Rectal smooth muscle tissue (tissue), 1 donor: Measurements from ENCODE around the gene MYO1D.

Experiments used
- H3K27ac ChIP-seq: one replicate; pipeline ENCODE4 v1.7.0; 2013; ENCODE audit warnings: low read depth, low read length, inconsistent platforms
- H3K27me3 ChIP-seq: one replicate; pipeline ENCODE4 v1.7.0; 2013; ENCODE audit warnings: low read length; ENCODE audit not compliant: control insufficient read depth, insufficient read depth
- H3K36me3 ChIP-seq: one replicate; pipeline ENCODE4 v1.7.0; 2013; ENCODE audit warnings: low read length; ENCODE audit not compliant: control insufficient read depth, insufficient read depth
- H3K4me1 ChIP-seq: one replicate; pipeline ENCODE4 v1.7.0; 2013; ENCODE audit warnings: low read length; ENCODE audit not compliant: control insufficient read depth, insufficient read depth
- H3K4me3 ChIP-seq: one replicate; pipeline ENCODE4 v1.7.0; 2013; ENCODE audit warnings: low read length
- H3K9ac ChIP-seq: one replicate; pipeline ENCODE4 v1.7.0; 2013; ENCODE audit warnings: low read length

MYO1D gene

DNA sequence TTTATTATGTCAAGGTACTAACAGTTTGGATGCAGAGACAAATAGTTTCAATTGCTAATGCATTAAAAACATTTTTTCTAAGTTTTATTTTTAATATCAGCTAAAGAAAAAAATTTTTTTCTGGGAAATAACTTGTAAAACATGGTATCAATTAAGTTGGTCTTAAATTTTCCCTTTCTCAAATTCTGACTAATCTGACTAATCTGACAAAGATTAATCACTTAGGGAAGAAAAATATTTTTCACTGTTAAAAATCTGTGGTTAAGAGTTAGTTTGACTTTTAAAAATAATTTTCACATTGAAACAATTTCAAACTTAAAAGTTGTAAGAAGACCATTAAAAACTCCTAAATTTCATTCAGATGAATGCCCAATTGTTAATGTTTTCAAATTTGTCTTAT, 74.6 kb downstream of the MYO1D start:
- Histone ChIP-seq H3K4me3 (no peak overlapping the region), H3K36me3 (no peaks in the 10 kb centered on the region), H3K27me3 (no peaks in the 10 kb centered on the region), H3K27ac (no peak overlapping the region), H3K4me1 (no peaks in the 10 kb centered on the region), H3K9ac (no peak overlapping the region)

DNA sequence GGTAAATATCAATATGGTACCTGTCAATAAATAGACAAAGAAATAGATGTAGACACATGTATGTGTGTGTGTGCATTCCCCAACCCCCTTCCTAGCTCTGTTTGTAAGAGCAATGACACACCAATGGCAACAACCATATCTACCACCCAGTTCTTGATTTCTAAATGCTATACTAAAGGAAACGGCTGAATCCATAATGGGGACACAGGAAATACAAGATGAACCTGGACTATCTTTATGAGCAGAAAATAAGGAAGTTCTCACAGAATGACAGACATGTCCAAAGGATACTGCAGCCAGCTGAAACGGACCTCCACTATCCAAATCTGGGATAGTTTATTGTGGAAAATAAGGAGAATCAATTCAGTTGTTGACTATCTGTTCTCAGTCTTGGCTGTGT, 75.3 kb downstream of the MYO1D start:
- H3K4me1 ChIP-seq: no peaks in the 10 kb centered on the region
- H3K27me3 ChIP-seq: no peaks in the 10 kb centered on the region

DNA sequence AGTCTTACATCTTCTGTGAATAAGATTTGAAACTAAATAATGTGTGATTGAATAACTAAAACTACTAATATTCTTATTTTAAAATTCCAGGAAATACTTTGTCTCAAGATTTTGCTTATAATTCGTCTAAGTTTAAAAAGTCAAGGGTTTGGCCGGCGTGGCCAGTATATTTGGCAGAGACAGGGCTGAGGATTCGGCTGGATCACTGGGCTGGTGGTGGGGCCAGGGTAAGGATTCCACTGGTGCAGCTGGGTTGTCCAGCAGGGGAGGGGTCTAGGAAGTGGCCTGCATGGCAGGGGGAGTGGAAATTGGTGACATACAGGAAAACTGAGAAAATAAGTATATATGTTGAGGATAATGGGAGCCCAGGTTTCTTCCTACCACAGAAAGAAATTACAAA, 75.7 kb downstream of the MYO1D start:
- Histone ChIP-seq H3K4me3 (no peak overlapping the region), H3K4me1 (no peaks in the 10 kb centered on the region), H3K9ac (no peak overlapping the region)

More for the DNA sequence above, 75.3 kb downstream of the MYO1D start:
- H3K9ac ChIP-seq: no peak overlapping the region
- H3K4me3 ChIP-seq: no peak overlapping the region
- no peaks in the 10 kb centered on the region for H3K36me3 ChIP-seq
- no peak overlapping the region for H3K27ac ChIP-seq

DNA sequence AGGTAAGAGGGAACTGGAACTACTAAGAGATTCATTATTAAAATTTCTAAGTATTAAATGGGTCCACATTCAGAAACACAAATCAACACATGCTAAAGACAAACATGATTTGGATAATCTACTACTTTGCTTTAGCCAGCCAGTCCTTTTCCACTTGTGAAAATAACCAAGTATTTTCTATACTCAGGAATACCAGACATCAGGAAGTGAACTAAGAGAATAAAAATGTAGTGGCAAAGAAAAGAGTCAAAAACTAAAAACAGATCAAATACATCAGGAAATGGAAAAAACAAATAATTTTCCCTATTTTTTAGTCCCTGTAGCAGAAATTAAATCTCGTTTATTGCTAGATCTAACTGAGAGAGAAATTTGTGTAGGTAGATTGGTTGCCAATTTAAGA, 78.0 kb downstream of the MYO1D start:
- Histone ChIP-seq H3K4me1 (no peaks in the 10 kb centered on the region), H3K27me3 (no peaks in the 10 kb centered on the region), H3K27ac (no peak overlapping the region), H3K9ac (no peak overlapping the region), H3K4me3 (no peak overlapping the region), H3K36me3 (no peaks in the 10 kb centered on the region)

More for the DNA sequence above, 75.7 kb downstream of the MYO1D start:
- Histone ChIP-seq H3K27me3 (no peaks in the 10 kb centered on the region), H3K36me3 (no peaks in the 10 kb centered on the region), H3K27ac (no peak overlapping the region)

DNA sequence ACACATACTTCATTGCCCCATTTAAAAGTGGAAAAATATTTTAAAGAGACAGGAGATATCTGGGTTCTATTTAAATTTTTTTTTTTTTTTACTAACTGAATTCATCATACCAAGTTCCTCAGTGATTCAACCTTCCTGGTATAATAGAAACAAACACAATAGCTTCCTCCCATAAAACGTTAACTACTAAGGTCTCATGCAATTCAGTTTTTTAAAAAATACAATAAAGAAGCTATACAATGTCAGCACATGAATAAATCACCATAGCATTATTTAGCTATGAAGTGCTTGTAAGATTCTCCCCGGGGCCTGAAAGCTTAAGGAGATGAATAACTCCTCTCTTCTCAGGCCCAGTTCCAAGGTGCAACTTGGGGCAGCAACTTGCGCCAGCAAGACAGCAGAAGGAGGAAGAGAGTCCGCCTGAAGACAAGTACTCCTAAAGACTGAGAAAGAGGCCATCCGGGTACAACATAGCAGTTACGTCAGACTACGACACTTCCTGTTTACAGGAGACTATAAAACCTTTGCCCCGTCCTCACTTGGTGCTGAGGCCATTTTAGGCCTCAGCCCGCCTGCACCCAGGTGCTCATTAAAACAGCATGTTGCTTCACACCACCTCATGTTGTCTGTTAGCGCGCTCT, 81.5 kb downstream of the MYO1D start:
- Histone ChIP-seq H3K4me1 (no peaks in the 10 kb centered on the region), H3K27me3 (no peaks in the 10 kb centered on the region), H3K4me3 (no peak overlapping the region), H3K27ac (no peak overlapping the region), H3K9ac (no peak overlapping the region), H3K36me3 (no peaks in the 10 kb centered on the region)

DNA sequence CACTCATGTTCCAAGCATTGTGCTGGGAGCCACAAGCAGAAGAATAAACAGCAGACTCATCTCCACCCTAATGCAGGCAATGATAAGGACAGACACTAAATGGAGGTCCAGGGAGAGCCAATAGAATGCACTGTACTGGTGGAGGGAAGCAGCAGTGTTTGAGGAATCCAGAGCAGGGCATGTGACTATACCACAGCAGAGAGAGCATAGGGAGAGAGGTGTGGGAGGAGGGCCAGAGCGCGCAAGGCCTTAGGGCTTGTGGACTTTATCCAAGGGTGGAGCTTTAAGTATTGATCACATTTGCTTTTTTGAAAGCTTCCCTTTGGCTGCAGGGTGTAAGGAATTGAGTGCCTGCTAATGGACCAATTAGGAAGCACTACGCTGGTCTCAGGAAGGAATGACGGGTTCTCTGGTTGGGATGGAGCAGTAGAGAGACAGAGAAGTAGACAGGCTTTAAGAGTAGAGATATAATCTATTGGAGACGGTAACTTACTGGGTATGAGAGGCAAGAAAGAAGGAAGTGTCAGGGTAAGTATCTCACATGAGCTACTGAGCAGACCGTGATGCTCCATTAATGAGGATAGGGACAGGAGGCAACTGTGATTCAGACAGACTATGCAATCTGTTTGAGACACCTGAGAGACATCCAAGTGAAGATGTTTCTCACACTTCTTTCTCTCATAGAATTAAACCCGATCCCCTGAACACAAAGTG, 82.2 kb downstream of the MYO1D start:
- Histone ChIP-seq H3K36me3 (no peaks in the 10 kb centered on the region), H3K9ac (no peak overlapping the region), H3K4me3 (no peak overlapping the region), H3K27me3 (no peaks in the 10 kb centered on the region), H3K4me1 (no peaks in the 10 kb centered on the region), H3K27ac (no peak overlapping the region)

DNA sequence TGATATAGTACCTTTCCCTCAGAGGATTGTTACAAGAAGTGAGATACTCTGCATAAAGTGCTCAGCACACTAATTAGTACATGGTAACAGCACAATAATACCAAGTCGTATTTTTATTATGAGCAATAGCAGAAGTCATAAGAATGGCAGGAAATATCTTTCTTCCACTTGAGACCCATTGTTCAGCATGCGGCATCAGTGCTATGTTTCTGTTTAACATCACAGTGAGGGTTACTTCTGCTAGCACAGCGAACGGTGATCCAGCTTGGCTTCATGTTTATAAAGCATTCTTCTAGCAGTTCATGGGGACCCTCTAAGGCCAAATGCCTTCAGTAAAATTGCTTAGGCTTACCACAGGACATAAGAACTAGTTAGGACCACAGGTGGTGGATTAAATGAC, 83.1 kb downstream of the MYO1D start:
- H3K4me1 ChIP-seq: no peaks in the 10 kb centered on the region
- no peak overlapping the region for H3K9ac ChIP-seq
- H3K27ac ChIP-seq: no peak overlapping the region
- H3K27me3 ChIP-seq: no peaks in the 10 kb centered on the region
- H3K4me3 ChIP-seq: no peak overlapping the region
- H3K36me3 ChIP-seq: no peaks in the 10 kb centered on the region

DNA sequence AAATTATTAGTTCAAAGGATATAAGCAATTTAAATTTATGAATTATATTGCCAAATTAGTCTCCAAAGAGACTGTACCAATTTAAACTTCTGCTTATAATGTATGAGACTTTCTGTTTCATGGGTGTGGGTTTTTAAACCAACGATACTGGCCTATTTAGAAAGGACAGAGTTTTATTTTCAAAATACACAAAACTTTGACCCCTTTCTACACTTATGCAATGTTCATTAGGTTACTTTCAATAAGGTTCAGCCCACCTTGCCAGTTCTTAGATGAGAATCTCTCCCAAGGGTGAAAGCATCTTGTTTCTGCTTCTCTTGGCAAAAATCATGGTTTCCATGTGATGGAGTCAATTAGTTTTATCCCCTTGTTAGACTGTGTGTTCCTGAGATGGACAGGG, 84.7 kb downstream of the MYO1D start:
- Histone ChIP-seq H3K27me3 (no peaks in the 10 kb centered on the region), H3K4me3 (no peak overlapping the region), H3K36me3 (no peaks in the 10 kb centered on the region), H3K9ac (no peak overlapping the region), H3K4me1 (no peaks in the 10 kb centered on the region), H3K27ac (no peak overlapping the region)

DNA sequence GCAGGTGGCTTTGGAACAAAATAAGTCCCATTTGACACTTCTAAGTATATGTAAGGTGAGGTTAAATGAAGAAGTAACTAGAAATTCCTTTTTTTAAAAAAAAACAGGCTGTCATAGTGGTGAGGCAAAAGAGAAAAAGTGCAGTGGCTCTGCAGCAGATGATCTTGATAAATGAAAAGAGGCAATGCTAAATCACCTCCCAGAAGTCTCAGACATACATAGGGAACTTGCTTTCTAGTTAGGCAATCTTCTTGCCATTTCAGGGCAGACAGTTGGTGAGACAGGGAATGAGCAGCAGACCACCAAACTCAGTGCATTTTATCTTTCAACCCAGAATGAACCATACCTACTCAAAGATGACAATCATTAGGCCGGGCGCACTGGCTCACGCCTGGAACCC, 90.8 kb downstream of the MYO1D start:
- no peak overlapping the region for H3K9ac ChIP-seq
- H3K36me3 ChIP-seq: no peaks in the 10 kb centered on the region
- no peak overlapping the region for H3K4me3 ChIP-seq
- no peaks in the 10 kb centered on the region for H3K4me1 ChIP-seq
- H3K27me3 ChIP-seq: no peaks in the 10 kb centered on the region
- H3K27ac ChIP-seq: no peak overlapping the region

DNA sequence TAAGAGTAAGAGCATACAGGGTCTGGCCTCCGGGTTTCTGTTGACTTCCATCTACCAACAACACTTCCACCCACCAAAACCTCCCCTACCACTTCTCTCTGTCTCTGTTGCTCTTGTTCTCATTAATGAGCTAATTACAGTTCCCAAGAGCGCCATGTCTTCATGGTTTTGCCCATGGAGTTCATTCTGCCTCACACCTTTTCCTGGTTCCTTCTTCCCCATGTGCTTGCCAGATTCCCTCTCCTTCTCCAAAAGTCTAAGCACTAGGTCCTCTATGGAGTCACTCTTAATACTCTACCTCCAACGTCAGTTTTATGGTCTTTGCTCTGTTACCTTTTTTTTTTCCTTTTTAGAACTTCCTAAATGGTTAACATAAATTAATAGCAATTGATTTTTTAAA, 92.8 kb downstream of the MYO1D start:
- no peak overlapping the region for H3K27ac ChIP-seq
- H3K4me1 ChIP-seq: no peaks in the 10 kb centered on the region
- no peak overlapping the region for H3K4me3 ChIP-seq
- no peak overlapping the region for H3K9ac ChIP-seq
- no peaks in the 10 kb centered on the region for H3K36me3 ChIP-seq
- H3K27me3 ChIP-seq: no peaks in the 10 kb centered on the region

DNA sequence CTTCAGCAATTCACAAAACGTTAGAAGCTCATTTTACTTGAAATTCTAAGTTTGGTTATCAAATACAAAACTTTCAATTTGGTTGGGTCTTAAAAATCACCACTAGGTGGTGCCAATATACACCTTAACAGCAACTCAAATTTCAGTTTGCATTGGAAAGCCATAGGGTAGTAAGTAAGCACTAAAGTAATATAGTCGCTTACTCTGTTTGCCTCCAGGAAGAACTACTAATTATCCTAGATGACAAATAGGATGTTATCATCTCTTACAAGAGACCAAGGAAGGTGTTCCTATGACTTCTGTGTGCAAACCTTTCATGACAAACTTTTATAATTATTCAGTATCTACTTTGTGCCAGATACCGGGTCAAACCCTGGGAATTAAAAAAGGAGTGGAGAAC, 93.3 kb downstream of the MYO1D start:
- H3K27ac ChIP-seq: no peak overlapping the region
- H3K4me1 ChIP-seq: no peaks in the 10 kb centered on the region
- no peaks in the 10 kb centered on the region for H3K36me3 ChIP-seq
- H3K4me3 ChIP-seq: no peak overlapping the region
- H3K27me3 ChIP-seq: no peaks in the 10 kb centered on the region
- no peak overlapping the region for H3K9ac ChIP-seq

DNA sequence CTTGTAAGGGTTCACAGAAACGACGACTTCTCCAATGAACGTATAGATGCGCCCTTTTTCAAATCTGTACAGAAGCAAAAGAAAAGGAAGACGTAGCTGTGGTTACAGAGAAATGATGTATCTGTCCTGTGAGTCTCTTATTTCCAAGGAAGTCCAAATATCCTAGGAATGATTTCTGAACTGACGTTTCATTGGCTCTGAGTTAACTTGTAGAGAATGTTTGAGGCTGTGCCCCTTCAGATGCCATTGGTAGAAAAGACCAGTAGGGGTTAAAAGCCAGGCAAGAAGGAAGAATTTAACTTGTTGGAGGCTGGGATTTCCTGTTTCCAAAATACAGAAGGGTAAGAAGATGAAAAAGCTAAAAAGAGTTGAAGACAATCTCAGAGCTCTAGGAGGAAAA, 96.2 kb downstream of the MYO1D start:
- Histone ChIP-seq H3K4me1 (no peaks in the 10 kb centered on the region), H3K27me3 (no peaks in the 10 kb centered on the region), H3K9ac (no peak overlapping the region), H3K36me3 (no peaks in the 10 kb centered on the region), H3K4me3 (no peak overlapping the region), H3K27ac (no peak overlapping the region)

DNA sequence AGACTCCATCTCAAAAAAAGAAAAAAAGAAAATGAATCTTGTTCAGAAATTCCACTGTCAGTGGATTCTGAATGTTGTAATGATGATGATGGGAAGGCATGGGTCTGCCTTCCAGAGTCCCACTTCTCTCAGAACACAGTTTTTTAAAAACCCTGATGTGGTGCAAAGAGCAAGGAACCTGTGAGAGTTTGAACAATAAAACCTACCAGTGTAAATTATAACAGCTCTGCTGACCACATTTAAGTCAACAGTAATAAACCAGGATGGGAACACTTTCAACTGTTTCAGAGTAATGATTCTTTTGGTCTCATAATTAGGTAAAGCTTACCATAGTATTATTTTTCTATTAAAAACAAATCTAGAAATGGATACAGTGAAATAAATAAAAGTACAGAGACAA, 99.0 kb downstream of the MYO1D start:
- no peak overlapping the region for H3K27ac ChIP-seq

More for the DNA sequence above, 99.0 kb downstream of the MYO1D start:
- H3K9ac ChIP-seq: no peak overlapping the region
- H3K36me3 ChIP-seq: no peaks in the 10 kb centered on the region
- no peak overlapping the region for H3K4me3 ChIP-seq
- H3K27me3 ChIP-seq: no peaks in the 10 kb centered on the region
- H3K4me1 ChIP-seq: no peaks in the 10 kb centered on the region
